Prostate gland (tissue), 2 donors: ENCODE measurements around the gene TMUB1. TPM values are rescaled to one million over a fixed set of nuclear protein-coding genes. Genes with fewer than 3 reads are reported as not detected.

ENCODE experiments used
- DNase-seq: peaks from one replicate; pipeline ENCODE4 v3.0.0-alpha.2; 2019; ENCODE audit warnings: low spot score
- H3K27ac ChIP-seq, 2 donors: fragments of 200-600 bp; sonication (generic); 2 replicates each; pipeline ENCODE4 v1.5.1; 2017 to 2019
- H3K27me3 ChIP-seq: fragments of 200-600 bp; sonication (generic); replicated peaks from 2 replicates; pipeline ENCODE4 v1.5.1; 2019; ENCODE audit not compliant: insufficient read depth
- H3K36me3 ChIP-seq, 2 donors: fragments of 200-600 bp; sonication (generic); 1 replicate in 1 of 2; 2 replicates in 1 of 2; pipeline versions ENCODE4 v1.5.1 to v1.8.1; 2017 to 2019
- H3K4me1 ChIP-seq: fragments of 200-600 bp; sonication (generic); replicated peaks from 2 replicates; pipeline ENCODE4 v1.5.1; 2019
- H3K4me3 ChIP-seq, 2 donors: fragments of 200-600 bp; sonication (generic); 2 replicates each; pipeline ENCODE4 v1.5.1; 2017 to 2019
- H3K9me3 ChIP-seq: fragments of 200-600 bp; sonication (generic); 2 replicates; pipeline ENCODE4 v1.5.1; 2017
- POLR2A ChIP-seq: fragments of 450-650 bp; IDR thresholded peaks from one replicate; pipeline ENCODE4 v1.6.1; 2016; ENCODE audit warnings: antibody characterized with exemption, mild to moderate bottlenecking
- POLR2AphosphoS5 ChIP-seq: sonication (generic); formaldehyde crosslinking; IDR thresholded peaks from one replicate; pipeline ENCODE4 v1.6.1; 2017; ENCODE audit warnings: antibody characterized with exemption
- WGBS: methylation state at CpG from one replicate; pipeline ENCODE4 v1.1.5; 2018; 5-methylcytosine and 5-hydroxymethylcytosine counted together
- intact Hi-C: fragments of 100-400 bp; cut with DNase I; formaldehyde crosslinking; loops from one replicate; pipeline ENCODE4 v1.14.2; 2022
- total RNA-seq, 2 donors: library from RNA; depleted of rRNA; stranded (reverse); fragments of >200 nt; gene quantifications; one replicate each; pipeline ENCODE4 v1.1.0, GENCODE V29; 2016
- TF ChIP-seq, protein P1 (sequence below), 4 experiments: fragments of 200-600 bp in 2 of 4; fragments of 450-650 bp in 2 of 4; sonication (generic) in 2 of 4; IDR thresholded peaks; 1 replicate in 3 of 4; 2 replicates in 1 of 4; pipeline ENCODE4 v1.5.1; 2016 to 2019; ENCODE audit warnings: antibody characterized with exemption in 4 of 4, mild to moderate bottlenecking in 2 of 4, moderate library complexity in 2 of 4

TMUB1 gene
- total RNA-seq, 2 donors from 2014 or later, result 79.8 to 99.4 TPM

DNA sequence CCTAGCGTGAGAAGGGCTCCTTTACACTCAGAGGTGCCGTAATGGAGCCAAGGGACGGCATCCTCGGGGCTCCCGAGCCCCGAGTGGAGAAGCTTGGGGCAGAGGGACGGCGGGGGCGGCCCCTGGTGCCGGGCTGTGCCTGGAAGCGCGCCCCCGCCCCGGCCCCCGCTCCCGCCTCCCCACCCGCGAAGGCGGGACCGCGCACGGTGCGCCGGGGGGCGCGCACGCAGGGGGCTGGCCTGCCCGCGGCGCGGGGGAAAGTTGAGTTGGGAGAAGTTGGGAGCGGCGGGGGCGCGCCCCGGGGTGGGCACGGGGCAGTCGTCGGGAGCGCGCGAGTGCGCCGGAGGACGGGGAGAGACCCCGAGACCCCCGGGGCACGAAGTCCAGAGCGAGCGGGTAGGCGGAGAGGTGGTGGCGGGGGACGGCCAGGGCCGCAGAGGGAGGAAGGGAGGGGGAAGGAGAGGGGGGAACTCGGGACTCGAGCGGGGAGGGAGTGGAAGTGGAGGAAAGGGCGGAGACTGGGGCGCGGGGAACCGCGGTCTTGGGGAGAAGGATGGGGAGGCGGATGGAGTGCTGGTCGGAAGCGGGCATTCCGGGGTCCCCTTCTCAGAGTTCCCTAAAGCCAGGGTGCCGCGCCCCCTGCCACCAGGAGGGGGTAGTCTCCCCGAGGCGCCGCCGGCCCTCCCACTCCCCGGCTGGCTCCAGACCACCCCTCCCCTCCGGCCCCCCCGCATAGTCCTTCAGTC is 23.8 kb downstream of the TMUB1 start, which contains the start of gene SLC4A2:
TSS of gene SLC4A2 (plus strand) at position 223 of the 746 bp plus-strand sequence. CDS start 2,399 bp downstream, outside the sequence.
- intact Hi-C loops, result loop anchor here (2.0 to 5.0 kb wide), 2 partner anchors 23 to 53 kb away; partner anchors contain the start of gene TMUB1
- H3K27ac ChIP-seq, result peak within 1 kb of the TSS; percentile 93 to 97
- H3K4me1 ChIP-seq, result peaks cover 29% of the 10 kb centered on the region

DNA sequence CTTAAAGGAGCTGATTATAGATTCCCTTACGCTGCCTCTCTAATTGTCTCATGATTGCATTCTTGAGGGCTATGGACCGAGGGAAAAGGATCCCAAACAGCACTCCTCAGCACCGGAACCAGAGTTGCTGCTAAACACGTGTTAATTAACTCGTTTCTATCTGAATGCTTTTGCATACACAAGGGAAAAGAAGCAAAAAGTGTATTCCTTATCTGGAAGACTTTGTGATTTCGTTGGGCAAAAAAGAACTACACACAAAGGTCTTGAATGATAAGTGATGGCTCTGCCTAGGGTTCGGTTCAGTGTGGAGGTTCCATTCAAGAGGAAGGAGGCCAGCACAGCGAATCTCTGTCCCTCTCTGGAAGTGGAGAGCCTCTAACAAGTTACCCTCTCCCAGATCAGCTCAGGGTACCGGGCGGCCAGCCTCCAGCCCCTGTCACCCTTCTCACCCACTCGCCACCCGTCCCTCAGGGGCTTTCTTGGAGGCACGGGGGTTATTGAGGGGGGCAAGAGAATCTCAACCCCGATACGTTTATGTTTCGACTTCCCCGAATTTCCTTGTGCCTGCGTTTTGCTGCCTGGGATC is 24.4 kb downstream of the TMUB1 start:
- WGBS, result 8% methylated on average over 18 of the region's 18 CpGs
- Histone ChIP-seq H3K4me3 (peak overlapping the region; percentile 59 to 62), H3K36me3 (no peaks in the 10 kb centered on the region), H3K27me3 (no peaks in the 10 kb centered on the region), H3K9me3 (no peaks in the 10 kb centered on the region), H3K27ac (peak overlapping the region; percentile 93 to 97), H3K4me1 (peaks cover 29% of the 10 kb centered on the region)
- TF ChIP-seq POLR2A (no peak), POLR2AphosphoS5 (no peak)
- TF ChIP-seq, protein P1, sequence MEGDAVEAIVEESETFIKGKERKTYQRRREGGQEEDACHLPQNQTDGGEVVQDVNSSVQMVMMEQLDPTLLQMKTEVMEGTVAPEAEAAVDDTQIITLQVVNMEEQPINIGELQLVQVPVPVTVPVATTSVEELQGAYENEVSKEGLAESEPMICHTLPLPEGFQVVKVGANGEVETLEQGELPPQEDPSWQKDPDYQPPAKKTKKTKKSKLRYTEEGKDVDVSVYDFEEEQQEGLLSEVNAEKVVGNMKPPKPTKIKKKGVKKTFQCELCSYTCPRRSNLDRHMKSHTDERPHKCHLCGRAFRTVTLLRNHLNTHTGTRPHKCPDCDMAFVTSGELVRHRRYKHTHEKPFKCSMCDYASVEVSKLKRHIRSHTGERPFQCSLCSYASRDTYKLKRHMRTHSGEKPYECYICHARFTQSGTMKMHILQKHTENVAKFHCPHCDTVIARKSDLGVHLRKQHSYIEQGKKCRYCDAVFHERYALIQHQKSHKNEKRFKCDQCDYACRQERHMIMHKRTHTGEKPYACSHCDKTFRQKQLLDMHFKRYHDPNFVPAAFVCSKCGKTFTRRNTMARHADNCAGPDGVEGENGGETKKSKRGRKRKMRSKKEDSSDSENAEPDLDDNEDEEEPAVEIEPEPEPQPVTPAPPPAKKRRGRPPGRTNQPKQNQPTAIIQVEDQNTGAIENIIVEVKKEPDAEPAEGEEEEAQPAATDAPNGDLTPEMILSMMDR (IDR thresholded peaks at IDR 0.05), result no peak
- no peak for DNase-seq
- intact Hi-C loops, result loop anchor here (2.0 kb wide), 1 partner anchor 24 kb away; the partner anchor contains the start of gene TMUB1

More for the DNA sequence above, 23.8 kb downstream of the TMUB1 start, which contains the start of gene SLC4A2:
- under 1% methylated on average over 75 of the region's 75 CpGs for WGBS
- Histone ChIP-seq H3K36me3 (peaks cover 3 to 4% of the 10 kb centered on the region in 2 donors), H3K27me3 (no peaks in the 10 kb centered on the region), H3K4me3 (peak within 1 kb of the TSS; percentile 59 to 62), H3K9me3 (no peaks in the 10 kb centered on the region)
- TF ChIP-seq, protein P1 (IDR thresholded peaks at IDR 0.05), result peak; percentile 13 to 44 (median 28)
- TF ChIP-seq POLR2AphosphoS5, result no peak
- TF ChIP-seq POLR2A, result peak; percentile 43
- peak; percentile 72 for DNase-seq

DNA sequence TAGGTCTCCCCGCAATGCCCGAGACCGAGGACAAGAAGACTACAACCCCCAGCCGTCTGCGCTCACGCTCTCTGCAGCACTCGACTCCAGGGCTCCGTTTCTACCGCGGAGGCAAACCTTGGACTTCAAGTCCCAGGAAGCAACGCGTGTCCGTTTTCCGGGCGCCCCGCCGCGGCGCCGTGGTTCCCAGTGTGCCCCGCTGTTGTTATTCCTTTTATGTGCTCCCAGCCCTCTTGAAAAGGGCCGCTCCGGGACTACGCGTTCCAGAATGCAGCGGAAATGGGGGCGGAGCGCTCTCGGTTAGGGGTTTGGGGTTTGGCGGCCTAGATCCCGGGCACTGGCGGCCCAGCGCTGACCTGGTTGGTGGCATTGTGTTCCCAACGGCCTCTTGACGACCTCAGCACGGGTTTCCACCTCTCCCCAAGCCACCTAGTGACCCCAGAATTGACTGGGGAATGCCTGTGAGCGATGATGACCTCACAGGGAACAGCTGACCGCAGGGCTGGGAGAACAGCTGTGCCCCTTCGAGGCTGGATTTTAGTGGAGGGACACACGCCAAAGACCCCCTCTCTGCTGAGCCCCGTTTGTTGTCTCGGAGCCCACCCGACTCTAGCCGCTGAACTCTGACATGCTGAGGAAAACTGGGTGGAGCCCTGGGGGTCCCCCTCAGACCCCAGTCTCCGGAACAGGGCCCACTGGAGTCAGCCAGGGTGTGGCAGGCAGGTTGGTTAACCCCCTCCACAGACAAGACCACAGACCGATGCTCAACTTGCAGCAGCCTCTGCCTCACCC is 25.1 kb downstream of the TMUB1 start:
- DNase-seq, result peak; percentile 100
- H3K4me1 ChIP-seq, result peaks cover 29% of the 10 kb centered on the region

DNA sequence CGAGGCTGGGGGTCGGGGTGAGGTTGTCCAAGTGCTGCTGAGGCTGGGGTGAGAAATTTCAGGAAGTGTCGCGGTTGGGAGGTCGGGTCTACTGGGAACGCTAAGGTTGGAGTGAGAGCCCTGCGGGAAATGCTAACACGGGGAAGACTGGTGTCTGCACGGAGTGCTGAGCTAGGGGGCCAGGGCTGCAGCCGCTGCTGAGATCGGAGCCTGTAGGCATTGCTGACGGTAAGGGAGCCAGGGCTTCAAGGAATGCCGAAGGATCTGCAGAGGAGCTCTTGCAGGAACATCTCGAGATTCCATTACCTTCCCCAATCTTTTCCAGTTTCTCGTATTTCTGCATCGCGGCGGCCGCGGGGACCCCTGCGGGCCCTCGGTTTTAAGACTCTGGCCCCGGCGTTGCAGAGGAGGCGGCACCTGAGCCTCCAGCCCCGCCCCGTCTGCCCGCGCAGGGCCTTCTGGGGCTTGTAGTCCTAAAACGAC is 25.7 kb downstream of the TMUB1 start, which contains the start of gene CDK5:
TSS of gene CDK5 (minus strand) at position 392 of the 483 bp plus-strand sequence. CDS start at position 343, 49 bp downstream.
- Histone ChIP-seq H3K27ac (peak within 1 kb of the TSS; percentile 93 to 97), H3K36me3 (no peaks in the 10 kb centered on the region), H3K27me3 (no peaks in the 10 kb centered on the region), H3K4me3 (peak within 1 kb of the TSS; percentile 57 to 59), H3K9me3 (no peaks in the 10 kb centered on the region), H3K4me1 (peaks cover 29% of the 10 kb centered on the region)
- DNase-seq, result no peak
- TF ChIP-seq POLR2A (no peak), POLR2AphosphoS5 (no peak)
- TF ChIP-seq, protein P1 (IDR thresholded peaks at IDR 0.05), result no peak
- under 1% methylated on average over 30 of the region's 30 CpGs for WGBS
- intact Hi-C loops, result no loop called here

More for the DNA sequence above, 25.1 kb downstream of the TMUB1 start:
- H3K4me3 ChIP-seq, result peak overlapping the region; percentile 57 to 59
- WGBS, result under 1% methylated on average over 43 of the region's 46 CpGs
- TF ChIP-seq POLR2A (peak; percentile 98), POLR2AphosphoS5 (peak; percentile 98)
- TF ChIP-seq, protein P1 (IDR thresholded peaks at IDR 0.05), result peak in 1 of 4 experiments; percentile 20
- intact Hi-C loops, result loop anchor here (2.0 kb wide), 1 partner anchor 25 kb away; the partner anchor contains the start of gene TMUB1
- no peaks in the 10 kb centered on the region for H3K9me3 ChIP-seq
- H3K27me3 ChIP-seq, result no peaks in the 10 kb centered on the region
- peak overlapping the region; percentile 93 to 97 for H3K27ac ChIP-seq
- H3K36me3 ChIP-seq, result no peaks in the 10 kb centered on the region
